Measurements from ENCODE around the gene C5. TPM values are rescaled to one million over a fixed set of nuclear protein-coding genes. Genes with fewer than 3 reads are reported as not detected.

C5 gene
- total RNA-seq, 1 experiment from 2014 or later = 0.74 TPM

GRCh38 chr9:121048175-121048574 lies 1.9 kb downstream of the C5 start:
- no peak overlapping the region for H4K5ac ChIP-seq (ENCODE audit: insufficient read length, low read depth, low read length)
- Mint-ChIP-seq H3K36me3 (ENCODE audit: insufficient read depth in 1 of 3, low read depth in 3 of 3) (no peaks in the 10 kb centered on the region), H3K4me1 (peaks cover under 1 to 7% of the 10 kb centered on the region in 2 experiments), H3K4me3 (no peak overlapping the region), H3K27me3 (ENCODE audit: low read depth) (no peaks in the 10 kb centered on the region; the same call in 1 of the 2 replicates), H3K27ac (no peak overlapping the region), H3K9me3 (no peaks in the 10 kb centered on the region)
- H2BK120ac ChIP-seq (ENCODE audit: low read depth, low read length, poor library complexity, severe bottlenecking) = no peak overlapping the region
- no peaks in the 10 kb centered on the region for H3K79me2 ChIP-seq (ENCODE audit: insufficient read depth, low read length)
- H4K8ac ChIP-seq (replicated peaks; ENCODE audit: insufficient read length, low read depth, low read length) = no peak overlapping the region
- H2AFZ ChIP-seq (ENCODE audit: low read length) = no peak overlapping the region
- H2AK5ac ChIP-seq (ENCODE audit: insufficient read length, low read length) = no peak overlapping the region
- H2BK5ac ChIP-seq (ENCODE audit: insufficient read length, low read length) = no peak overlapping the region
- no peak overlapping the region for H3K9ac ChIP-seq (ENCODE audit: extremely low read depth, insufficient read length, low read length)
- H3K4me1 ChIP-seq (ENCODE audit: insufficient read depth, low read length) = no peaks in the 10 kb centered on the region; the same call in 1 of the 2 replicates
- no CpG with 5 or more reads among the region's 2 CpGs for WGBS (ENCODE audit: extremely low coverage, insufficient read length, low lambda C conversion rate)
- H3K18ac ChIP-seq (ENCODE audit: insufficient read length, low read depth, low read length) = no peak overlapping the region
- no peak for DNase-seq
- no peak overlapping the region for H3K27ac ChIP-seq (ENCODE audit: insufficient read length, low read depth, low read length)
- H3K79me1 ChIP-seq (ENCODE audit: insufficient read depth, low read depth, low read length, poor library complexity, severe bottlenecking) = no peaks in the 10 kb centered on the region
- H3K27me3 ChIP-seq (ENCODE audit: insufficient read depth, low read length) = no peaks in the 10 kb centered on the region
- no peak overlapping the region for H2BK12ac ChIP-seq (ENCODE audit: insufficient read length, low read depth, low read length)
- H3K14ac ChIP-seq (ENCODE audit: insufficient read depth, low read length) = no peak overlapping the region
- no peak overlapping the region for H4K91ac ChIP-seq (ENCODE audit: insufficient read length, low read depth, low read length)
- no peaks in the 10 kb centered on the region for H3K23me2 ChIP-seq (ENCODE audit: insufficient read length, low read depth, low read length, poor library complexity, severe bottlenecking)
- H3K9me3 ChIP-seq (ENCODE audit: control insufficient read depth, low read depth, low read length) = no peaks in the 10 kb centered on the region
- no peak overlapping the region for H3K56ac ChIP-seq (ENCODE audit: insufficient read length, low read depth, low read length)
- no peaks in the 10 kb centered on the region for H4K20me1 ChIP-seq (ENCODE audit: control insufficient read depth, insufficient read depth, insufficient read length)
- no peak overlapping the region for H3K4me2 ChIP-seq (ENCODE audit: insufficient read depth, insufficient read length, low read length)
- H3T11ph ChIP-seq (ENCODE audit: low read length) = no peak overlapping the region
- H2BK15ac ChIP-seq (ENCODE audit: low read depth, low read length) = no peak overlapping the region
- H3K4ac ChIP-seq (ENCODE audit: low read depth, low read length) = no peak overlapping the region
- no peak overlapping the region for H2BK20ac ChIP-seq (ENCODE audit: low read depth, low read length, poor library complexity, severe bottlenecking)
- no peak overlapping the region for H3K23ac ChIP-seq (ENCODE audit: insufficient read length, low read depth, low read length)
- TF ChIP-seq CTCF (conservative IDR thresholded peaks at IDR 0.05) = no peak

All from H9 (cell line).